ENCODE measurements around the gene PSMD3.

DNA sequence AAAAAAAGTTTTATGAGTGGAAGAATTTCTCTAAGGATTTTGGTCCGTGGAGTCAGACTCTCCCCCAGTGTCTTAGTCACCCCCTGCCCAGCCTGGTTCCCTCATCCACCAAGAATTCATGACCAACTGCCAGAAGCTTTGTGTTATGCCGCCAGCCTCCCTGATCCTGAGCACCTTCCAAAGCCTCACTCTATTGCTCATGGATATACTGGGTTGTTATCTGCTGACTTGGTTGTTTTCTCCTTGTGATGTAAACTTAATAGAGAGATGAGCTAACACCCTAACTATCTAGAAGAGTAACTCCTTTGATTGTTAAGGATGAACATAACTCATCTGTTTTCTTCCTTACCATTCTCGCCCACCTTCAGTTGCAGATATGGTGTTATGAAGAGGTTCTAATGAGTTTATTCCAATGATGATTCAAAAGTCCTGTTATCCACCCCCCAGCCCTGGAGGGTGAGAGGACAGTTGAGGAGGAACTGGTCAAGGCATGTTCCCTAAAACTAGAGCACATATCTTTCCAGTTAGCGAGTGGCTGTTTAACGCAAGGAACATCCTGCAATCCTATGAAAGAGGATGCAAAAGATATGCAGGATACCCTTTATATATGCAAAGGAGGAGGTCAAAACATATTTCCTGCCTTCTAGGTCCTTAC, 1.5 kb upstream of the PSMD3 start:
- TF ChIP-seq TAF1 (IDR thresholded peaks at IDR 0.05; ENCODE audit: control insufficient read depth, extremely low read depth, insufficient read depth, low read length, severe bottlenecking) (no peak), GATA2 (CRISPR knock-in tag; IDR thresholded peaks at IDR 0.05) (no peak), POLR2AphosphoS2 (IDR thresholded peaks at IDR 0.05; ENCODE audit: low read length) (no peak), POLR2A (conservative IDR thresholded peaks at IDR 0.05) (no peak), MXI1 (IDR thresholded peaks at IDR 0.05; ENCODE audit: low read depth, low read length) (no peak), HMGXB4 (CRISPR knock-in tag; IDR thresholded peaks at IDR 0.05) (no peak), HMGN3 (IDR thresholded peaks at IDR 0.05; ENCODE audit: borderline replicate concordance, extremely low read depth, insufficient read length, low read depth, low read length) (no peak), MEIS2 (IDR thresholded peaks at IDR 0.05; ENCODE audit: partially characterized antibody) (no peak), SNAPC5 (CRISPR knock-in tag; IDR thresholded peaks at IDR 0.05) (no peak), SOX6 (IDR thresholded peaks at IDR 0.05) (no peak), THRA (IDR thresholded peaks at IDR 0.05) (no peak), MNT (conservative IDR thresholded peaks at IDR 0.05) (no peak), GMEB1 (CRISPR knock-in tag; IDR thresholded peaks at IDR 0.05) (no peak)

Measured in K562 (cell line).